Progenitor cell of endocrine pancreas (in vitro differentiated cells): ENCODE results near the gene THSD7A. TPM values are rescaled to one million over a fixed set of nuclear protein-coding genes. Genes with fewer than 3 reads are reported as not detected.

Experiments used
- DNase-seq: peaks from one replicate; pipeline ENCODE4 v3.0.0; 2021; ENCODE audit warnings: low spot score; ENCODE audit not compliant: unreplicated experiment
- H3K27ac Mint-ChIP-seq: 2 replicates; pipeline ENCODE4 v1.8.0; 2021; ENCODE audit warnings: mild to moderate bottlenecking, moderate library complexity, mixed read lengths
- H3K27me3 Mint-ChIP-seq: 2 replicates; pipeline ENCODE4 v1.8.0; 2021; ENCODE audit warnings: mixed read lengths
- H3K36me3 Mint-ChIP-seq: 2 replicates; pipeline ENCODE4 v1.8.0; 2022; ENCODE audit warnings: mixed read lengths; ENCODE audit not compliant: insufficient read depth
- H3K4me1 Mint-ChIP-seq: 2 replicates; pipeline ENCODE4 v1.8.0; 2021; ENCODE audit warnings: low read depth, mixed read lengths
- H3K4me3 Mint-ChIP-seq: 2 replicates; pipeline ENCODE4 v1.8.0; 2021; ENCODE audit warnings: low read depth, mild to moderate bottlenecking, moderate library complexity, mixed read lengths
- H3K9me3 Mint-ChIP-seq: 2 replicates; pipeline ENCODE4 v1.8.0; 2021; ENCODE audit warnings: low read depth, mixed read lengths
- total RNA-seq: library from RNA; stranded (reverse); gene quantifications from 2 replicates; pipeline ENCODE4 v1.2.1, GENCODE V29; 2021
- TF ChIP-seq, protein P1 (sequence below): fragments of 200-600 bp; sonication (generic); IDR thresholded peaks from one replicate; pipeline ENCODE4 v1.5.0; 2021; ENCODE audit warnings: antibody characterized with exemption, mild to moderate bottlenecking; ENCODE audit not compliant: unreplicated experiment

The THSD7A gene
- total RNA-seq, 1 donor from 2014 or later: 4.7 TPM

DNA sequence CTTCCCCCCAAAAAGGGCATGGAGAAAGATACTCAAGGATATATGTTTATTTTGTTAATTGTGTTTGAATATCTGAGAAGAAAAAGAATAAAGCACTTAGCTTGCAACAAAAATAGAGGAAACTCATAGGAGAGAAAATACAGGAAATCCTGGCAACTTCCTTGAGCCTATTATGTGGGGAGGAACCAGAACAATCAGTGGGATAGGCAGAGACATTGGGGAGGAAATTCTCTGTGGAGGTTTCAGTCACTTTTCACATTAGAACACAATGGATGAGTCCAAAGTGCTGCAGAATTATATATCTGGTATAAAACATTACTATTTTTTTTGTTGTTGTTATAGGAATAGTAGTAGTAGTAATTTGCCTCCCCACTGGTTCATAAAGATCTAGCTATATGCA, 240.1 kb downstream of the THSD7A start:
- Mint-ChIP-seq H3K4me1 (no peaks in the 10 kb centered on the region), H3K36me3 (no peaks in the 10 kb centered on the region), H3K4me3 (no peak overlapping the region), H3K27me3 (no peaks in the 10 kb centered on the region), H3K9me3 (no peaks in the 10 kb centered on the region), H3K27ac (no peak overlapping the region)
- TF ChIP-seq, protein P1, sequence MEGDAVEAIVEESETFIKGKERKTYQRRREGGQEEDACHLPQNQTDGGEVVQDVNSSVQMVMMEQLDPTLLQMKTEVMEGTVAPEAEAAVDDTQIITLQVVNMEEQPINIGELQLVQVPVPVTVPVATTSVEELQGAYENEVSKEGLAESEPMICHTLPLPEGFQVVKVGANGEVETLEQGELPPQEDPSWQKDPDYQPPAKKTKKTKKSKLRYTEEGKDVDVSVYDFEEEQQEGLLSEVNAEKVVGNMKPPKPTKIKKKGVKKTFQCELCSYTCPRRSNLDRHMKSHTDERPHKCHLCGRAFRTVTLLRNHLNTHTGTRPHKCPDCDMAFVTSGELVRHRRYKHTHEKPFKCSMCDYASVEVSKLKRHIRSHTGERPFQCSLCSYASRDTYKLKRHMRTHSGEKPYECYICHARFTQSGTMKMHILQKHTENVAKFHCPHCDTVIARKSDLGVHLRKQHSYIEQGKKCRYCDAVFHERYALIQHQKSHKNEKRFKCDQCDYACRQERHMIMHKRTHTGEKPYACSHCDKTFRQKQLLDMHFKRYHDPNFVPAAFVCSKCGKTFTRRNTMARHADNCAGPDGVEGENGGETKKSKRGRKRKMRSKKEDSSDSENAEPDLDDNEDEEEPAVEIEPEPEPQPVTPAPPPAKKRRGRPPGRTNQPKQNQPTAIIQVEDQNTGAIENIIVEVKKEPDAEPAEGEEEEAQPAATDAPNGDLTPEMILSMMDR: no peak
- no peak for DNase-seq

DNA sequence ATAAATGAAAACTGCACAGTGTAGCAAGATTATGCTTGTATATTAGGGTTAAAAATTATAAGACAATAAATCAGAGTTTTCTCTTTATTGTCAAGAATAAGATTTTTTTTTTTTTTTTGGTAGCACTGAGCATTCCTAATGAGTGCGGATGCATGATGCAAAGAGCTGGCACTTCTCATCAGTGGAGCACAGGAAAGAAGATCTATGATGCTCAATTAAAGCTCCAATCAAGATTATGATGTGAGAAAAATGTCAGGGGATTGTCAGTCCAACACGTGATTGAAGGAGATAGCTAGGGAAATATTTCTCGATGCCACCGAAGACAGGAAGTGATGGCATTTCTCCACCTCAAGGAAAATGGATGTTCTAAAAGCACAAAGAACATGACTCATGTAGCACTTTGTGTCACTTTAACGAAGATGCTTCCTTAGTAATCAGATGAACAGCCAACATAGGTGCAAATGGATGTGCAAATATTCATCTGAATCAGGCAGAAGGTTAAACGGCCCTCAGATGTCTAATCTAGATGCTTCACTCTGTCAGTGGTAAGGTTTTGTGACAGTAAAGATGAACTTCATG, 240.9 kb downstream of the THSD7A start:
- no peaks in the 10 kb centered on the region for H3K9me3 Mint-ChIP-seq
- H3K4me1 Mint-ChIP-seq: no peaks in the 10 kb centered on the region
- DNase-seq: no peak
- H3K27ac Mint-ChIP-seq: no peak overlapping the region
- H3K27me3 Mint-ChIP-seq: no peaks in the 10 kb centered on the region
- H3K36me3 Mint-ChIP-seq: no peaks in the 10 kb centered on the region
- TF ChIP-seq, protein P1: no peak
- H3K4me3 Mint-ChIP-seq: no peak overlapping the region

DNA sequence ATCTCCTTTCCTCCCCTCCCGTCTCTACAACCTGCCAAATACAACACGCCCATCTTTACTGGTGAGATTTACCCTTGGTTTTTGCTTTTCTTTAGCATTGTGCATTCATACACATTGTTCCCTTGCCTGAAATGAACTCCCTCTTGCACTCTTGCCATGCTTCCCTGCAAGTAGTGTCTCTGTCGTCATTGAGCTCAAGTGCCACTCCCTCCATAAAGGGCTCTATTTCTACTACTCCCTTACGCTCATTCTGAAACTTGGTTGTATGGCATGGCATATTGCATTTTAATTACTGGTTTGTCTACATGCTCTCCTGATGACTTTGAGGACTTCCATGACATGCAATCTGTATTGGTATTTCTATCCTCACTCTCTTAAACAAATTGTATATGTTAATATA, 242.7 kb downstream of the THSD7A start:
- Mint-ChIP-seq H3K4me1 (no peaks in the 10 kb centered on the region), H3K27me3 (no peaks in the 10 kb centered on the region), H3K27ac (no peak overlapping the region), H3K36me3 (no peaks in the 10 kb centered on the region), H3K4me3 (no peak overlapping the region), H3K9me3 (no peaks in the 10 kb centered on the region)
- TF ChIP-seq, protein P1: no peak
- no peak for DNase-seq

DNA sequence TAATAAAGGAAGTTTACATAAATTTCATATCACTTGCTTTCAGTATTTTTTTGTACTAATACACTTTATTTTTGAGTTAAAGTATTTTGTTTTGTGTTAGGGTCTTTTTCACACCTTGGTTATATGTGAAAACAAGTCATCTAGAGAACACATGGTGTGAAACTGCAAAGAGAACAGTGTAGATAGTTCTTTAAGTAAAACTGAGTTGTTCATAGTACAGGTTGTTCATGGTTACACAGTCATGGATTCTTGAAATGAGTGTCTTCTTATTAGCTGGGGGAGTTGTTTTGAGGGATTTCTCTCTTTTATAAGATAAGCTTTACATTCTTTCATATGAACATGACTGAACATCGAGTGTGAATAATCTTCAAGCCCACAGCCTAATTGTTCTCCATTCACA, 244.2 kb downstream of the THSD7A start:
- H3K9me3 Mint-ChIP-seq: no peaks in the 10 kb centered on the region
- H3K27me3 Mint-ChIP-seq: no peaks in the 10 kb centered on the region
- TF ChIP-seq, protein P1: no peak
- no peaks in the 10 kb centered on the region for H3K4me1 Mint-ChIP-seq
- H3K27ac Mint-ChIP-seq: no peak overlapping the region
- no peak for DNase-seq
- no peak overlapping the region for H3K4me3 Mint-ChIP-seq
- H3K36me3 Mint-ChIP-seq: no peaks in the 10 kb centered on the region

DNA sequence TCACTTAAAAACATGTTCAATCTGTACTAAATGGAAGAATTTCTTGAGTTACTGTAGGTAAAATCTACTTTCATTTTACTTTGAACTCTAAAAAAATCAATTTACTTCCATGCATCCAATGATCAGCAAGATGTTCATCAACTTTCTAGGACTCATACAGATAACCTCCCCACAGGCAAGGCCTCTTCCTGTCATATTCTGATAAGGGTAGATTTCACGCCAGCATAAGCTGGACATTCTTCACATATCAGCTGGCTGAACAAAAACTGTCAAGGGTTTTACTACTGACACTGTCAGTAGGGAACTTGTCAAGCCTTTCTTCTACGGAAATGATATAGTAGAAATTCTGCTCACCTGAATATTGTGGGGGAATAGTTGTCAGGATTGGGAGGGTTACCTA, 244.9 kb downstream of the THSD7A start:
- Mint-ChIP-seq H3K27me3 (no peaks in the 10 kb centered on the region), H3K27ac (no peak overlapping the region), H3K9me3 (no peaks in the 10 kb centered on the region), H3K4me1 (no peaks in the 10 kb centered on the region), H3K4me3 (no peak overlapping the region), H3K36me3 (no peaks in the 10 kb centered on the region)
- TF ChIP-seq, protein P1: no peak
- DNase-seq: no peak
